ENCODE data around the gene TAS2R38. TPM values are rescaled to one million over a fixed set of nuclear protein-coding genes. Genes with fewer than 3 reads are reported as not detected.

The TAS2R38 gene
- total RNA-seq, 1 experiment from 2014 or later = not detected

- Histone ChIP-seq H2BK120ac (ENCODE audit: low read depth, low read length, poor library complexity, severe bottlenecking) (no peak overlapping the region), H4K20me1 (ENCODE audit: control insufficient read depth, insufficient read depth, insufficient read length) (no peaks in the 10 kb centered on the region)
Measured at GRCh38 chr7:141999058-141999623, 25.6 kb upstream of the TAS2R38 start.

More at GRCh38 chr7:141999058-141999623, 25.6 kb upstream of the TAS2R38 start:
- Histone ChIP-seq H3K9me3 (ENCODE audit: control insufficient read depth, low read depth, low read length) (no peaks in the 10 kb centered on the region), H3K23me2 (ENCODE audit: insufficient read length, low read depth, low read length, poor library complexity, severe bottlenecking) (no peaks in the 10 kb centered on the region), H3K18ac (ENCODE audit: insufficient read length, low read depth, low read length) (no peak overlapping the region), H3K23ac (ENCODE audit: insufficient read length, low read depth, low read length) (no peak overlapping the region), H3K56ac (ENCODE audit: insufficient read length, low read depth, low read length) (no peak overlapping the region), H3K27me3 (ENCODE audit: insufficient read depth, low read length) (no peaks in the 10 kb centered on the region), H2BK5ac (ENCODE audit: insufficient read length, low read length) (no peak overlapping the region), H4K8ac (replicated peaks; ENCODE audit: insufficient read length, low read depth, low read length) (no peak overlapping the region), H3K79me1 (ENCODE audit: insufficient read depth, low read depth, low read length, poor library complexity, severe bottlenecking) (no peaks in the 10 kb centered on the region), H3K4me2 (ENCODE audit: insufficient read depth, insufficient read length, low read length) (no peak overlapping the region), H2BK15ac (ENCODE audit: low read depth, low read length) (no peak overlapping the region), H2BK20ac (ENCODE audit: low read depth, low read length, poor library complexity, severe bottlenecking) (no peak overlapping the region), H3K79me2 (ENCODE audit: insufficient read depth, low read length) (no peaks in the 10 kb centered on the region), H4K5ac (ENCODE audit: insufficient read length, low read depth, low read length) (no peak overlapping the region), H3K9ac (ENCODE audit: extremely low read depth, insufficient read length, low read length) (no peak overlapping the region), H3K4ac (ENCODE audit: low read depth, low read length) (no peak overlapping the region), H2AFZ (ENCODE audit: low read length) (no peak overlapping the region), H3K27ac (ENCODE audit: insufficient read length, low read depth, low read length) (no peak overlapping the region), H3K14ac (ENCODE audit: insufficient read depth, low read length) (no peak overlapping the region), H4K91ac (ENCODE audit: insufficient read length, low read depth, low read length) (no peak overlapping the region), H2AK5ac (ENCODE audit: insufficient read length, low read length) (no peak overlapping the region), H3T11ph (ENCODE audit: low read length) (no peak overlapping the region), H2BK12ac (ENCODE audit: insufficient read length, low read depth, low read length) (no peak overlapping the region), H3K4me1 (ENCODE audit: insufficient read depth, low read length) (no peaks in the 10 kb centered on the region)
- no peak for DNase-seq
- WGBS (ENCODE audit: extremely low coverage, insufficient read length, low lambda C conversion rate) = no CpG with 5 or more reads among the region's 4 CpGs
- H3K27me3 Mint-ChIP-seq (ENCODE audit: low read depth) = no peaks in the 10 kb centered on the region; the same call in 1 of the 2 replicates
- no peak overlapping the region for H3K4me3 Mint-ChIP-seq
- no peak overlapping the region for H3K27ac Mint-ChIP-seq
- H3K4me1 Mint-ChIP-seq = peaks cover 5 to 6% of the 10 kb centered on the region in 2 experiments
- H3K9me3 Mint-ChIP-seq = no peaks in the 10 kb centered on the region
- no peak for TF ChIP-seq CTCF (conservative IDR thresholded peaks at IDR 0.05)
- no peaks in the 10 kb centered on the region for H3K36me3 Mint-ChIP-seq (ENCODE audit: insufficient read depth in 1 of 3, low read depth in 3 of 3)

Measured in H9 (cell line).